ENCODE results near the gene AP1S2.

DNA sequence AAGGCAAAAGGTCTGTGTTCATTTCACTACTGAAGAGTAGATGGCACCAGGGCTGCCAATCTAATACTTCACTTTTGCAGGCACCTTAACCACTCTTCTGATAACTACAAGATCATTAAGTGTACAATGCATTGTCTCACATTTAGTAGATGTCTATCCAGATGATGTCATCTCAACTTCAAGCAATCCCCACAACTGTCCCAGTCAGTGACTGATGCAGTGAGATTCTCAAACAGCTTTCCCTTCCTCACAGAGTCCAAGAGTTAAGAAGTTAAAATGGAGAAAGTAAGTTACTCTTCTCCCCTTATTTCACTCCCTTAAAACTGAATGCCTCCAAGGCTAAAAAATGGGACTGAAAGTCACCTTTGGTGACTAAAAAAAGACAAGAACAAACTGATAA, 10.7 kb downstream of the AP1S2 start:
- TF ChIP-seq, protein P1, sequence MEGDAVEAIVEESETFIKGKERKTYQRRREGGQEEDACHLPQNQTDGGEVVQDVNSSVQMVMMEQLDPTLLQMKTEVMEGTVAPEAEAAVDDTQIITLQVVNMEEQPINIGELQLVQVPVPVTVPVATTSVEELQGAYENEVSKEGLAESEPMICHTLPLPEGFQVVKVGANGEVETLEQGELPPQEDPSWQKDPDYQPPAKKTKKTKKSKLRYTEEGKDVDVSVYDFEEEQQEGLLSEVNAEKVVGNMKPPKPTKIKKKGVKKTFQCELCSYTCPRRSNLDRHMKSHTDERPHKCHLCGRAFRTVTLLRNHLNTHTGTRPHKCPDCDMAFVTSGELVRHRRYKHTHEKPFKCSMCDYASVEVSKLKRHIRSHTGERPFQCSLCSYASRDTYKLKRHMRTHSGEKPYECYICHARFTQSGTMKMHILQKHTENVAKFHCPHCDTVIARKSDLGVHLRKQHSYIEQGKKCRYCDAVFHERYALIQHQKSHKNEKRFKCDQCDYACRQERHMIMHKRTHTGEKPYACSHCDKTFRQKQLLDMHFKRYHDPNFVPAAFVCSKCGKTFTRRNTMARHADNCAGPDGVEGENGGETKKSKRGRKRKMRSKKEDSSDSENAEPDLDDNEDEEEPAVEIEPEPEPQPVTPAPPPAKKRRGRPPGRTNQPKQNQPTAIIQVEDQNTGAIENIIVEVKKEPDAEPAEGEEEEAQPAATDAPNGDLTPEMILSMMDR (conservative IDR thresholded peaks at IDR 0.05): no peak
- no peak for TF ChIP-seq ZFX (IDR thresholded peaks at IDR 0.05)
